Measurements from ENCODE around the gene PLA2G4B.

- TF ChIP-seq POLR2AphosphoS5 (IDR thresholded peaks at IDR 0.05; ENCODE audit: low read length) (no peak), HCFC1 (IDR thresholded peaks at IDR 0.05; ENCODE audit: low read length) (no peak), CTCF (IDR thresholded peaks at IDR 0.05 in 2 of 3, conservative IDR thresholded peaks at IDR 0.05 in 1 of 3; ENCODE audit: control insufficient read depth in 2 of 3, extremely low read depth in 1 of 3, insufficient read depth in 1 of 3, low read depth in 3 of 3, low read length in 3 of 3) (no peak), ZNF384 (IDR thresholded peaks at IDR 0.05; ENCODE audit: borderline replicate concordance, low read depth, low read length) (no peak), CREB1 (IDR thresholded peaks at IDR 0.05; ENCODE audit: low read depth) (no peak), E2F8 (IDR thresholded peaks at IDR 0.05; ENCODE audit: low read depth, partially characterized antibody) (no peak), EZH2 (IDR thresholded peaks at IDR 0.05; ENCODE audit: borderline replicate concordance, control insufficient read depth, low read depth, low read length) (no peak), SMC3 (IDR thresholded peaks at IDR 0.05; ENCODE audit: borderline replicate concordance, low read length) (no peak), USF2 (IDR thresholded peaks at IDR 0.05; ENCODE audit: borderline replicate concordance, low read depth, low read length) (no peak), NFYB (IDR thresholded peaks at IDR 0.05; ENCODE audit: insufficient read depth, low read depth, low read length) (no peak), NR2C2 (IDR thresholded peaks at IDR 0.05; ENCODE audit: borderline replicate concordance, control insufficient read depth, insufficient read length, low read depth) (no peak), ZNF207 (IDR thresholded peaks at IDR 0.05; ENCODE audit: borderline replicate concordance) (no peak)
These were observed 37.5 kb upstream of the PLA2G4B start for GRCh38 chr15:41801185-41801584.

Measured in GM12878 (cell line).